Measurements from ENCODE around the gene PLEKHH3.

- TF ChIP-seq, protein P1, sequence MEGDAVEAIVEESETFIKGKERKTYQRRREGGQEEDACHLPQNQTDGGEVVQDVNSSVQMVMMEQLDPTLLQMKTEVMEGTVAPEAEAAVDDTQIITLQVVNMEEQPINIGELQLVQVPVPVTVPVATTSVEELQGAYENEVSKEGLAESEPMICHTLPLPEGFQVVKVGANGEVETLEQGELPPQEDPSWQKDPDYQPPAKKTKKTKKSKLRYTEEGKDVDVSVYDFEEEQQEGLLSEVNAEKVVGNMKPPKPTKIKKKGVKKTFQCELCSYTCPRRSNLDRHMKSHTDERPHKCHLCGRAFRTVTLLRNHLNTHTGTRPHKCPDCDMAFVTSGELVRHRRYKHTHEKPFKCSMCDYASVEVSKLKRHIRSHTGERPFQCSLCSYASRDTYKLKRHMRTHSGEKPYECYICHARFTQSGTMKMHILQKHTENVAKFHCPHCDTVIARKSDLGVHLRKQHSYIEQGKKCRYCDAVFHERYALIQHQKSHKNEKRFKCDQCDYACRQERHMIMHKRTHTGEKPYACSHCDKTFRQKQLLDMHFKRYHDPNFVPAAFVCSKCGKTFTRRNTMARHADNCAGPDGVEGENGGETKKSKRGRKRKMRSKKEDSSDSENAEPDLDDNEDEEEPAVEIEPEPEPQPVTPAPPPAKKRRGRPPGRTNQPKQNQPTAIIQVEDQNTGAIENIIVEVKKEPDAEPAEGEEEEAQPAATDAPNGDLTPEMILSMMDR (conservative IDR thresholded peaks at IDR 0.05; ENCODE audit: low read length), result no peak
- no peak for TF ChIP-seq EZH2phosphoT487 (IDR thresholded peaks at IDR 0.05; ENCODE audit: borderline replicate concordance)
Observed at GRCh38 chr17:42675965-42676423, 800 bp downstream of the PLEKHH3 start.

Measured in Loucy (cell line).